NCI-H2196 (cell line): ENCODE measurements around the gene ART1.

Experiments used
- DNase-seq: peaks from one replicate; lab custom pipeline; 2025; ENCODE audit not compliant: unreplicated experiment; lab: John Stamatoyannopoulos, UW

Gene ART1

DNA sequence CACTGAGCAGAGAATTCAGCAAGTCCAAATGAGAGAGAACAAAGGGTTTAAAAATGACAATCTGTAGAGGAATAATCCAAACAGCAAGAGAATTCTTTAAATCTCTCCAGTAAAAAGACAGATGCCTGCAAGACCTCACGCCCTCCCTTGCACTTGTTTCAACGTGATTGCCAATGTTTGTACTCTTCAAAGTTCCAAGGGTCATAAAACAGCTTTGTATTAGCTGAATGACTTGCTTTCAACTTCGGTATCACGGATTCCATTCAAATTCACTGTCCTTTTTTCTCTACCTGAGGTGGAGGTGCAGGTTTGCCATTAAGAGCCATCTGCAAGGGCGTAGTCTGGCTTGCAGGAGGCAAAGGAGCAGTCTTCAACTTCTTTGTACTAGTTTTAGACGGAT lies 67.3 kb downstream of the ART1 start:
- no peak for DNase-seq
